Measurements from ENCODE around the gene ASB7. TPM values are rescaled to one million over a fixed set of nuclear protein-coding genes. Genes with fewer than 3 reads are reported as not detected.

Gene ASB7, protein sequence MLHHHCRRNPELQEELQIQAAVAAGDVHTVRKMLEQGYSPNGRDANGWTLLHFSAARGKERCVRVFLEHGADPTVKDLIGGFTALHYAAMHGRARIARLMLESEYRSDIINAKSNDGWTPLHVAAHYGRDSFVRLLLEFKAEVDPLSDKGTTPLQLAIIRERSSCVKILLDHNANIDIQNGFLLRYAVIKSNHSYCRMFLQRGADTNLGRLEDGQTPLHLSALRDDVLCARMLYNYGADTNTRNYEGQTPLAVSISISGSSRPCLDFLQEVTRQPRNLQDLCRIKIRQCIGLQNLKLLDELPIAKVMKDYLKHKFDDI
- 9.6 to 12.7 TPM (median 11.8 TPM) in 5 replicates for total RNA-seq (2022; extraction: Qiagen RNA extraction)

DNA sequence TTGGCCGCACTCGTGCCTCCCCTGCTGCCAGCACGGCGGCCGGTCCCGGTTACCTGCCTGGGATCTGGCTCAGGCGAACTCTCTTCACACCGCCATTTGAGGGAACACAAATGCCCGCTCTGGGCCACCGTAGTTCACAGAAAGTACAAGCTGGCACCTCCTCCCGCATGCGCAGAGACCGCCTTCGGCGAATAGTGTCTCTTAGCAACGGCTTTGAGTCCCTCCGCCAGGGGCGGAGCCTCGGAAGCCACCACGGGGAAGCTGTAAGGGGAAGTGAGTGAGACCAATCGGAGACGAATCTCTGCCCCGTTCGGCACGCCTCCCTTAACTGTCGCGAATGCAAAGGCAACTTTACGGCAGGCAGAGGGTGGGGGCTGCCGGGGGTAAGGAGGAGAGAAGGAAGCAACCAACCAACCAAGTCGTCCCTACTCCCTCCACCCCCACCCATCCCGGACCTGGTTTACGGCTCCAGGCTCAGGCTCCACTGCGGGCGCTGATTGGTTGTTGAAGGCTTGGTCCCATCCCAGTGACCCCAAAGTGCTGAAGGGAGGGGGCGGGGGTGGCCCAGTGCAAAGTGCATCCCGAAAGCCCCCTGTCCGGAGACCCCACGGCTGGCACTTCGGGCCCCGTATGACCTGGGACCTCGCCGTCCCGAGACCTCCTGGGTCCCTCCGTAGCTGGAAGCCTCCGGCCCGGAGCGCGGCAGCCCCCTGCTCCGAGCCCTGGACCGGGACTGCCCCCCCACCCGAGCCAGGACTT, at the start of gene ASB7, which contains the start of gene LINS1:
ASB7 (plus strand) TSS at position 526 of the 759 bp plus-strand sequence. CDS start 9,628 bp downstream, outside the sequence.
LINS1 (minus strand) TSS at position 121 of the 759 bp plus-strand sequence. CDS start 21,342 bp downstream, outside the sequence.

Other genes with a start within 250 kb of the ASB7 start
- not detected in 5 replicates for gene CERS3, start 73.6 kb upstream of the ASB7 start, total RNA-seq (2022; extraction: Qiagen RNA extraction)
- 10.8 to 14.3 TPM (median 11.4 TPM) in 5 replicates for gene LINS1, start 405 bp upstream of the ASB7 start, total RNA-seq (2022; extraction: Qiagen RNA extraction)